Measurements from ENCODE around the gene CRIP3. TPM values are rescaled to one million over a fixed set of nuclear protein-coding genes. Genes with fewer than 3 reads are reported as not detected.

The CRIP3 gene
- total RNA-seq, 1 experiment from 2014 or later = not detected

- no peak for DNase-seq (ENCODE audit: low read depth in 1 of 2, low spot score in 2 of 2)
- H3K27me3 ChIP-seq (replicated peaks) = peaks cover 15% of the 10 kb centered on the region
- H3K27ac ChIP-seq = no peak overlapping the region
- no peaks in the 10 kb centered on the region for H3K9me3 ChIP-seq (replicated peaks)
- H3K36me3 ChIP-seq = no peaks in the 10 kb centered on the region
- no peak overlapping the region for H3K4me3 ChIP-seq
- no peaks in the 10 kb centered on the region for H3K4me1 ChIP-seq (replicated peaks)
Measured at GRCh38 chr6:43290339-43290904, 18.2 kb downstream of the CRIP3 start.

- Histone ChIP-seq H3K4me3 (no peak overlapping the region), H3K4me1 (replicated peaks) (no peaks in the 10 kb centered on the region), H3K9me3 (replicated peaks) (no peaks in the 10 kb centered on the region), H3K36me3 (no peaks in the 10 kb centered on the region), H3K27ac (no peak overlapping the region), H3K27me3 (replicated peaks) (peaks cover 33% of the 10 kb centered on the region)
- no peak for DNase-seq (ENCODE audit: low read depth in 1 of 2, low spot score in 2 of 2)
Measured at GRCh38 chr6:43287717-43288679, 20.6 kb downstream of the CRIP3 start.

GRCh38 chr6:43286980-43287716, 21.5 kb downstream of the CRIP3 start:
- H3K27me3 ChIP-seq (replicated peaks) = peaks cover 41% of the 10 kb centered on the region
- H3K9me3 ChIP-seq (replicated peaks) = no peaks in the 10 kb centered on the region
- DNase-seq (ENCODE audit: low read depth in 1 of 2, low spot score in 2 of 2) = no peak

DNA sequence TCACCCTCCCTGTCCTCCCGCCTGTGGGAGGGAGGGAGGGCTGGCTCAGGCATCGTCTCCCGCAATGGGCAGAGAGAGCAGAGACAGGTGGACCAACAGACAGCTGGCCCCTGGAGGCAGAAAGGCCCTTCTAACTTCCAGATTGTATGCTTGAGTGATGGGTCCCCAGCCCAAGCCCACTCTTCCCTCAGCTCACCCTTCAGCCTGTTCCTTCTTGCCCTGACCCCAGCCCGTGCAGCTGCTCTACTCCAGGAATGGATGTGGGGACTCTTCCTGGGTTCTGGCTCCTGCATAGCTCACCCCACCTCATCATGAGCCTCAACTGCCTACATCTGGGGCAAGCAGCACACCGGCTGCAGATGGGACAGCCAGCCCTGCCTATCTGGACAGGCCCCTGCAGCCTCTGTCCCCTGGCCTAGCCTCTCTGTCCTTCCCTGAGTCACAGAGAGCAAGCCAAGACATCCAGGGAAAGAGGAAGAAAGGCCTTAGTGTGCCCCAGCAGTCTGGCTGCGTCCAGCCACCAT, 22.1 kb downstream of the CRIP3 start:
- no peaks in the 10 kb centered on the region for H3K4me1 ChIP-seq (replicated peaks)
- no peak for DNase-seq (ENCODE audit: low read depth in 1 of 2, low spot score in 2 of 2)
- no peak overlapping the region for H3K27ac ChIP-seq
- peaks cover 39% of the 10 kb centered on the region for H3K27me3 ChIP-seq (replicated peaks)
- H3K9me3 ChIP-seq (replicated peaks) = no peaks in the 10 kb centered on the region
- H3K36me3 ChIP-seq = no peaks in the 10 kb centered on the region
- H3K4me3 ChIP-seq = no peak overlapping the region

More at GRCh38 chr6:43286980-43287716, 21.5 kb downstream of the CRIP3 start:
- H3K4me3 ChIP-seq = no peak overlapping the region
- no peak overlapping the region for H3K27ac ChIP-seq
- no peaks in the 10 kb centered on the region for H3K36me3 ChIP-seq
- H3K4me1 ChIP-seq (replicated peaks) = no peaks in the 10 kb centered on the region

DNA sequence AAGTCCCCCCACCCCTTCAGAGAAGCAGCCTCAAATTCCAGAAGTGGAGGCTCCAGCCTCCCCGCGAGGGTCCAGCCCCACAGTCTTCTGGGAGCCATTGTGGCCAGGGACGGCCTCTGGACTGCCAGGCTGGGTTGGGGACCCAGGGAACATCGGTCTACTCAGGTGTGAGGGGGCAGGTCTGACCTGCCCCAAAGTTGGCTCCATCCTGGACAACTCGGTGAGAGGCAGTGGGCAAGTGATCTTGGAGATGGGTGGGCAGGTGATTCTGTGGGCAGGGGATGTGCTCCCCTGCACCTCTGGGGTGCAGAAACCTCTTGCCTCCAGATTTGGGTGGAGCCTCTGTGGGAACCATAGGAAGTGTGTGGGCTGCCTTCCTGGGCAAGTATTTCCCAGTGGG, 22.8 kb downstream of the CRIP3 start:
- no peaks in the 10 kb centered on the region for H3K36me3 ChIP-seq
- no peak overlapping the region for H3K4me3 ChIP-seq
- no peaks in the 10 kb centered on the region for H3K4me1 ChIP-seq (replicated peaks)
- H3K9me3 ChIP-seq (replicated peaks) = no peaks in the 10 kb centered on the region
- DNase-seq (ENCODE audit: low read depth in 1 of 2, low spot score in 2 of 2) = no peak
- peaks cover 39% of the 10 kb centered on the region for H3K27me3 ChIP-seq (replicated peaks)
- no peak overlapping the region for H3K27ac ChIP-seq

DNA sequence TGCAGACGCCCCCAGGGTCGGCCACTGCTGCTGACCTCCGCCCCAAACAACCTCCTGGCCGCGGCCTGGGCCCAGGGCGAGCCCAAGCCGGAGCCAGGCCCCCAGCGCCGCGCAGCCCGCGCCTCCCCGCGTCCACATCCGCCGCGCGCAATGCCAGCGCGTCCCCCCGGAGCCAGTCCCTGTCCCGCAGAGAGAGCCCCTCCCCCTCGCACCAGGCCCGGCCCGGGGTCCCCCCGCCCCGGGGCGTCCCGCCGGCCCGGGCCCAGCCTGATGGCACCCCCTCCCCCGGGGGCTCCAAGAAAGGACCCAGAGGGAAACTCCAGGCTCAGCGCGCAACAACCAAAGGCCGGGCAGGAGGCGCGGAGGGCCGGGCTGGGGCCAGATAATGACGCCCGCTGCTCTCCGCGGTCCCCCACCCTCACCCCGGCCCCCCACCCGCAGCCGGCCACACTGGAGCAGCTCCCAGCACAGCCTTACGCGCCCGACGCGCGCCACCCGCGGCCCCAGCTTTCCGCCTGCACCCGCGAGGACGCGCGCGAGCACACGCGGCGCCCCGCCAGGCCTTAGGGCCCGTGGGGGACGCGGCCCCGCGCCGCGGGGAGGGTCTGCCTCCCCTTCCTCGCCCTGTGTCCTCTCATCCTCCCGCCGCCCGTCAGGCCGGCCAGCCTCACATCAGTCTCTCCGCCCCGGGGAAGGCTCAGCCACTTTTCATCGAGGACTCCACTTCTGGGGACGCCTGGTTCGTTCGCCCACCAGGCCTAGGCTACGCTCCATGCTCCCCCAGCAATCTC, 23.4 kb downstream of the CRIP3 start:
- H3K9me3 ChIP-seq (replicated peaks) = no peaks in the 10 kb centered on the region
- no peak for DNase-seq (ENCODE audit: low read depth in 1 of 2, low spot score in 2 of 2)
- H3K4me1 ChIP-seq (replicated peaks) = no peaks in the 10 kb centered on the region
- no peak overlapping the region for H3K27ac ChIP-seq
- H3K4me3 ChIP-seq = no peak overlapping the region
- peaks cover 41% of the 10 kb centered on the region for H3K27me3 ChIP-seq (replicated peaks)
- no peaks in the 10 kb centered on the region for H3K36me3 ChIP-seq

- no peaks in the 10 kb centered on the region for H3K9me3 ChIP-seq (replicated peaks)
- no peak for DNase-seq (ENCODE audit: low read depth in 1 of 2, low spot score in 2 of 2)
Measured at GRCh38 chr6:43283905-43284304, 24.7 kb downstream of the CRIP3 start.

DNA sequence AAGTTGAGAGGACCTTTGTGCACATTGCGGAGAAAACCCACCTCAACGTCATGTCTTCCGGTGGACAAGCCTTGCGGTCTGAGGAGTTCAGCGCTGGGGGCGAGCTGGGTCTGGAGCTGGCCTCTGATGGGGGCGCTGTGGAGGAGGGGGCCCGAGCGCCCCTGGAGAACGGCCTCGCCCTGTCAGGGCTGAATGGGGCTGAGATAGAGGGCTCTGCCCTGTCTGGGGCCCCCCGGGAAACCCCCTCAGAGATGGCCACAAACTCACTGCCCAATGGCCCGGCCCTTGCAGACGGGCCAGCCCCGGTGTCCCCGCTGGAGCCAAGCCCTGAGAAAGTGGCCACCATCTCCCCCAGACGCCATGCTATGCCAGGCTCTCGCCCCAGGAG, 25.1 kb downstream of the CRIP3 start:
- no peak for DNase-seq (ENCODE audit: low read depth in 1 of 2, low spot score in 2 of 2)
- no peak overlapping the region for H3K4me3 ChIP-seq
- no peaks in the 10 kb centered on the region for H3K36me3 ChIP-seq
- H3K4me1 ChIP-seq (replicated peaks) = peaks cover 6% of the 10 kb centered on the region
- peaks cover 41% of the 10 kb centered on the region for H3K27me3 ChIP-seq (replicated peaks)
- no peaks in the 10 kb centered on the region for H3K9me3 ChIP-seq (replicated peaks)
- no peak overlapping the region for H3K27ac ChIP-seq

More at GRCh38 chr6:43283905-43284304, 24.7 kb downstream of the CRIP3 start:
- Histone ChIP-seq H3K36me3 (no peaks in the 10 kb centered on the region), H3K4me1 (replicated peaks) (peaks cover 2% of the 10 kb centered on the region), H3K27me3 (replicated peaks) (peaks cover 41% of the 10 kb centered on the region), H3K4me3 (no peak overlapping the region), H3K27ac (no peak overlapping the region)

DNA sequence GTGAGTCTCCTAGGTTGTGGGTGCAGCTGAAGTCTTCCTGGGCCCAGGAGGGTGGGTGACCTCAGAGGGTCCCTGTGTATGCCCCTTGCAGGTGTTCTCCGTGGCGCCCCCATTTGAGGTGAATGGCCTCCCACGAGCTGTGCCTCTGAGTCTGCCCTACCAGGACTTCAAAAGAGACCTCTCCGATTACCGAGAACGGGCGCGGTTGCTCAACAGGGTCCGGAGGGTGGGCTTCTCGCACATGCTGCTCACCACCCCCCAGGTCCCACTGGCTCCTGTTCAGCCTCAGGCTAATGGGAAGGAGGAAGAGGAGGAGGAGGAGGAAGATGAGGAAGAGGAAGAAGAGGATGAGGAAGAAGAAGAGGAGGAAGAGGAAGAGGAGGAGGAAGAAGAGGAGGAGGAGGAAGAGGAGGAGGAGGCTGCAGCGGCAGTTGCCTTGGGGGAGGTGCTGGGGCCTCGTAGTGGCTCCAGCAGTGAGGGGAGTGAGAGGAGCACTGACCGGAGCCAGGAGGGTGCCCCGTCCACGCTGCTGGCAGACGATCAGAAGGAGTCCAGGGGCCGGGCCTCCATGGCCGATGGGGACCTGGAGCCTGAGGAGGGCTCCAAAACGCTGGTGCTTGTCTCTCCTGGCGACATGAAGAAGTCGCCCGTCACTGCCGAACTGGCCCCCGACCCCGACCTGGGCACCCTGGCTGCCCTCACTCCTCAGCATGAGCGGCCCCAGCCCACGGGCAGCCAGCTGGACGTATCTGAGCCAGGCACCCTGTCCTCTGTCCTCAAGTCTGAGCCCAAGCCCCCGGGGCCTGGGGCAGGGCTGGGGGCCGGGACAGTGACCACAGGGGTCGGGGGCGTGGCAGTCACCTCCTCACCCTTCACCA, 25.8 kb downstream of the CRIP3 start:
- no peaks in the 10 kb centered on the region for H3K36me3 ChIP-seq
- DNase-seq (ENCODE audit: low read depth in 1 of 2, low spot score in 2 of 2) = no peak
- H3K9me3 ChIP-seq (replicated peaks) = no peaks in the 10 kb centered on the region
- H3K4me3 ChIP-seq = no peak overlapping the region
- H3K4me1 ChIP-seq (replicated peaks) = peaks cover 13% of the 10 kb centered on the region
- no peak overlapping the region for H3K27ac ChIP-seq
- peaks cover 41% of the 10 kb centered on the region for H3K27me3 ChIP-seq (replicated peaks)

- DNase-seq (ENCODE audit: low read depth in 1 of 2, low spot score in 2 of 2) = no peak
- peaks cover 16% of the 10 kb centered on the region for H3K4me1 ChIP-seq (replicated peaks)
- no peak overlapping the region for H3K27ac ChIP-seq
- H3K36me3 ChIP-seq = no peaks in the 10 kb centered on the region
- H3K9me3 ChIP-seq (replicated peaks) = no peaks in the 10 kb centered on the region
- H3K27me3 ChIP-seq (replicated peaks) = peaks cover 41% of the 10 kb centered on the region
- H3K4me3 ChIP-seq = no peak overlapping the region
Measured at GRCh38 chr6:43282060-43282459, 26.6 kb downstream of the CRIP3 start.

GRCh38 chr6:43280234-43280633, 28.4 kb downstream of the CRIP3 start:
- H3K36me3 ChIP-seq = no peaks in the 10 kb centered on the region

DNA sequence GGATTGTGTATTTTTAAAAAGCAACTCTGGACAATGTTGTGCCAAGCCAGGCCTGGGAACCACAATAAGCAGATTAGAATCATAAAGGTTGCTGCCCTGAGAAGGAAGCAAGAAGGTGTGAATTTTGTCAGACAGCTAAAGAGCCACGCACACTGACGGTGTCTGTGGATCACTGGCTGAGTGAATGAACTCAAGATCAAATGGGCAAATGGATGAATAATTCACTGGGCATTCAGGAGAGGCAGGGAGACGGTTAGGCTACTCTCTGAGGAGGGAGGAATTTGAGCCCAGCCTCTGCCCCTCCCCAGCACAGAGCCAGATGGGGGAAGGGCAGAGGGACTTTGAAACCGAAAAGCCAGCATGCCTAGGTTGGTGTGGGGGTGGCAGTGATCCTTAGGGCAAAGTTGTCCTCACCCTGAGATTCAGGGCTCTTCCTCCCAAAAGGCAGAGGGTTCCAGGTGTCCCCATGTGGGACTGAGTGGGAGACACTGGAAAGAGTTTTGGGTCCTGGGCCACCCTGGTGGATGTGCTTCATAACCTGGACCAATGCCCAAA, 30.0 kb downstream of the CRIP3 start:
- peak overlapping the region; percentile 55 for H3K27ac ChIP-seq
- peak in 1 of 2 experiments; percentile 48 for DNase-seq (ENCODE audit: low read depth in 1 of 2, low spot score in 2 of 2)
- peaks cover 16% of the 10 kb centered on the region for H3K4me1 ChIP-seq (replicated peaks)
- H3K4me3 ChIP-seq = no peak overlapping the region
- H3K27me3 ChIP-seq (replicated peaks) = peaks cover 30% of the 10 kb centered on the region
- no peaks in the 10 kb centered on the region for H3K36me3 ChIP-seq
- no peaks in the 10 kb centered on the region for H3K9me3 ChIP-seq (replicated peaks)

More at GRCh38 chr6:43280234-43280633, 28.4 kb downstream of the CRIP3 start:
- DNase-seq (ENCODE audit: low read depth in 1 of 2, low spot score in 2 of 2) = no peak
- no peaks in the 10 kb centered on the region for H3K9me3 ChIP-seq (replicated peaks)
- H3K4me1 ChIP-seq (replicated peaks) = peaks cover 16% of the 10 kb centered on the region
- H3K27ac ChIP-seq = no peak overlapping the region
- H3K27me3 ChIP-seq (replicated peaks) = peaks cover 32% of the 10 kb centered on the region
- no peak overlapping the region for H3K4me3 ChIP-seq

All from SJSA1 (cell line).